K562 (cell line): ENCODE results near the gene SST. TPM values are rescaled to one million over a fixed set of nuclear protein-coding genes. Genes with fewer than 3 reads are reported as not detected.
A peak's percentile ranks its signal among the peaks of the same experiment; 100 is the strongest.

Experiments used
- CREB1 ChIP-seq, 2 experiments: sonication (generic) in 1 of 2; formaldehyde crosslinking in 1 of 2; IDR thresholded peaks; 2 replicates each; pipeline versions ENCODE4 v1.6.1 to v1.8.0; 2012 to 2022; ENCODE audit warnings: inconsistent platforms in 1 of 2, mild to moderate bottlenecking in 1 of 2, missing genetic modification reagents in 1 of 2, moderate library complexity in 1 of 2
- ETV5 ChIP-seq: sonication (generic); formaldehyde crosslinking; IDR thresholded peaks from 2 replicates; pipeline ENCODE4 v1.4.0; 2020; ENCODE audit warnings: low read depth, mild to moderate bottlenecking, missing genetic modification reagents
- GTF2A2 ChIP-seq: IDR thresholded peaks from 2 replicates; pipeline ENCODE4 v1.6.1; 2016; ENCODE audit warnings: mild to moderate bottlenecking, missing genetic modification characterization, missing compliant biosample characterization
- KAT8 ChIP-seq: fragments of 450-650 bp; IDR thresholded peaks from 2 replicates; pipeline ENCODE4 v1.6.1; 2016; ENCODE audit warnings: low read depth, mild to moderate bottlenecking
- MYNN ChIP-seq, 2 experiments: sonication (generic); formaldehyde crosslinking in 1 of 2; IDR thresholded peaks; 2 replicates each; pipeline versions ENCODE4 v1.5.0 to v1.6.1; 2016 to 2020; ENCODE audit warnings: antibody characterized with exemption in 1 of 2, missing genetic modification reagents in 1 of 2
- NR2C2 ChIP-seq, 2 experiments: fragments of 200-800 bp in 1 of 2; sonication (Bioruptor generic) in 1 of 2; sonication (generic) in 1 of 2; formaldehyde crosslinking in 1 of 2; IDR thresholded peaks; 2 replicates each; pipeline versions ENCODE4 v1.6.1 to v1.8.0; 2016 to 2022; ENCODE audit warnings: mild to moderate bottlenecking in 1 of 2, missing compliant biosample characterization in 1 of 2, missing genetic modification characterization in 1 of 2, missing genetic modification reagents in 1 of 2
- TCFL5 ChIP-seq: fragments of 250-450 bp; sonication (Bioruptor Pico); conservative IDR thresholded peaks from 2 replicates; pipeline ENCODE4 v1.6.1; 2021; ENCODE audit warnings: mild to moderate bottlenecking, moderate library complexity, matching md5 sums
- TOE1 ChIP-seq, 2 experiments: fragments of 450-650 bp in 1 of 2; sonication (generic) in 1 of 2; formaldehyde crosslinking in 1 of 2; IDR thresholded peaks; 2 replicates each; pipeline versions ENCODE4 v1.7.1 to v1.8.0; 2016 to 2022; ENCODE audit warnings: borderline replicate concordance in 2 of 2, mild to moderate bottlenecking in 2 of 2, antibody characterized with exemption in 1 of 2, inconsistent platforms in 1 of 2, low read depth in 1 of 2, missing genetic modification reagents in 1 of 2, moderate library complexity in 1 of 2
- polyA plus RNA-seq, 8 experiments: library from polyadenylated mRNA; depleted of rRNA in 4 of 8; stranded (reverse) in 5 of 8; unstranded in 3 of 8; fragments of >200 nt; fragmentation: Nextera tagmentation in 2 of 8; fragmentation: Illumina TruSeq in 1 of 8; extraction: Ambion mirVana in 2 of 8; extraction: Trizol in 1 of 8; gene quantifications; 2 replicates each; pipeline versions ENCODE4 v1.2.1 to v1.2.3, GENCODE V29; 2011 to 2014; ENCODE audit warnings: inconsistent platforms in 1 of 8, missing spikeins in 1 of 8
- total RNA-seq, 7 experiments: library from RNA; depleted of rRNA in 6 of 7; stranded (reverse); fragments of >200 nt in 6 of 7; fragmentation: Illumina TruSeq in 2 of 7; extraction: Trizol in 2 of 7; gene quantifications; 2 replicates each; pipeline versions ENCODE4 v1.2.1 to v1.2.3, GENCODE V29; 2011 to 2021; ENCODE audit warnings: low replicate concordance in 1 of 7
- TF ChIP-seq, protein P1 (sequence below), 2 experiments: fragments of 450-650 bp in 1 of 2; sonication (generic) in 1 of 2; formaldehyde crosslinking in 1 of 2; IDR thresholded peaks; 2 replicates each; pipeline versions ENCODE4 v1.7.1 to v1.9.0; 2016 to 2022; ENCODE audit warnings: inconsistent platforms in 1 of 2, mild to moderate bottlenecking in 1 of 2, missing genetic modification reagents in 1 of 2
- TF ChIP-seq, protein P2 (sequence below): fragments of 250-450 bp; sonication (Bioruptor Pico); IDR thresholded peaks from 2 replicates; pipeline ENCODE4 v1.8.0; 2021; ENCODE audit warnings: moderate library complexity, mild to moderate bottlenecking, inconsistent platforms
- TF ChIP-seq, protein P3 (sequence below): fragments of 450-650 bp; formaldehyde crosslinking; IDR thresholded peaks from 2 replicates; pipeline ENCODE4 v1.4.0; 2020; ENCODE audit warnings: mild to moderate bottlenecking, moderate library complexity

SST gene
- total and polyA plus RNA-seq, 9 of the 15 experiments (the other 6 are each of a cell fraction or from before 2014, with no cell fraction given) = not detected

DNA sequence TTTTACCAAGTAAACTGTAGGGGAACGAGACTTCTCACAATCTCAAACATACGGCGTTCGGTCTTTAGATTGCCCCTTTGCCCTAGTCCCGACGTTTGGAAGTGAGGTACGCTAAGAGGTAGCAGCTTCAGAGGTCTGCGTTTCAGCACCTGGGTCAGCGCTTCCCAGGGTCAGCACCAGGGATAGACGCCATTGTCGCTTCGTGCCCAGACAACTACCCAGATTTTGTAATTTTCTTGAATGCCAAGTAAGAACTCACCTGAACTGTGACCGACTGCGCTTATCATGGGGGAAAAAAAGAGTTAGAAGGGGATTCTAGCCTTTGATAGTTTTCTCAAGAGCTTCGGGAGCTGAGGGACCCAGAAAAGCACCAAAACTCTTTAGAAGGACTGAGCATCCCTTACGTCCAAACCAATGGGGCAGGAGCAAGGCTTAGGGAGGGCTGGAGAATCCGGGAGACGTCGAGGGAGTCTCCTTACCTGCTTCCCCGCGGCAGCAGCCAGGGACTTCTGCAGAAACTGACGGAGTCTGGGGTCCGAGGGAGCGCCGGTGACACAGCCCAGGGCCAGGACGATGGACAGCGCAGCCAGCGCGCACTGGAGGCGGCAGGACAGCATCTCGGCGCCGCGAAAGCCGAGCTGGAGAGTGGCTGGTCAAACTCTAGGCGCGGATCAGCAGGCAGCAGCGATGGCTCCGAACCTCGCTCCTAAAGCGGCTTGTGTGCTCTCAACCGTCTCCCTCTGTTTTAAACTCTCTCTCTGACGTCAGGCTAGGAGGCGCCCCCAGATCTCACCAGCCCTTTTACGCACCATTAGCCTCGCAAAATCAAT is at the start of gene SST (continued):
- TF ChIP-seq, protein P1, sequence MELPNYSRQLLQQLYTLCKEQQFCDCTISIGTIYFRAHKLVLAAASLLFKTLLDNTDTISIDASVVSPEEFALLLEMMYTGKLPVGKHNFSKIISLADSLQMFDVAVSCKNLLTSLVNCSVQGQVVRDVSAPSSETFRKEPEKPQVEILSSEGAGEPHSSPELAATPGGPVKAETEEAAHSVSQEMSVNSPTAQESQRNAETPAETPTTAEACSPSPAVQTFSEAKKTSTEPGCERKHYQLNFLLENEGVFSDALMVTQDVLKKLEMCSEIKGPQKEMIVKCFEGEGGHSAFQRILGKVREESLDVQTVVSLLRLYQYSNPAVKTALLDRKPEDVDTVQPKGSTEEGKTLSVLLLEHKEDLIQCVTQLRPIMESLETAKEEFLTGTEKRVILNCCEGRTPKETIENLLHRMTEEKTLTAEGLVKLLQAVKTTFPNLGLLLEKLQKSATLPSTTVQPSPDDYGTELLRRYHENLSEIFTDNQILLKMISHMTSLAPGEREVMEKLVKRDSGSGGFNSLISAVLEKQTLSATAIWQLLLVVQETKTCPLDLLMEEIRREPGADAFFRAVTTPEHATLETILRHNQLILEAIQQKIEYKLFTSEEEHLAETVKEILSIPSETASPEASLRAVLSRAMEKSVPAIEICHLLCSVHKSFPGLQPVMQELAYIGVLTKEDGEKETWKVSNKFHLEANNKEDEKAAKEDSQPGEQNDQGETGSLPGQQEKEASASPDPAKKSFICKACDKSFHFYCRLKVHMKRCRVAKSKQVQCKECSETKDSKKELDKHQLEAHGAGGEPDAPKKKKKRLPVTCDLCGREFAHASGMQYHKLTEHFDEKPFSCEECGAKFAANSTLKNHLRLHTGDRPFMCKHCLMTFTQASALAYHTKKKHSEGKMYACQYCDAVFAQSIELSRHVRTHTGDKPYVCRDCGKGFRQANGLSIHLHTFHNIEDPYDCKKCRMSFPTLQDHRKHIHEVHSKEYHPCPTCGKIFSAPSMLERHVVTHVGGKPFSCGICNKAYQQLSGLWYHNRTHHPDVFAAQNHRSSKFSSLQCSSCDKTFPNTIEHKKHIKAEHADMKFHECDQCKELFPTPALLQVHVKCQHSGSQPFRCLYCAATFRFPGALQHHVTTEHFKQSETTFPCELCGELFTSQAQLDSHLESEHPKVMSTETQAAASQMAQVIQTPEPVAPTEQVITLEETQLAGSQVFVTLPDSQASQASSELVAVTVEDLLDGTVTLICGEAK (IDR thresholded peaks at IDR 0.05) = peak; percentile 78
- TF ChIP-seq, protein P1 (CRISPR knock-in tag; IDR thresholded peaks at IDR 0.05) = no peak
- TF ChIP-seq KAT8 (no peak), ETV5 (0 out of 2 replicates have a peak, but pooled peaks have one; percentile 20), TOE1 (IDR thresholded peaks at IDR 0.05; ENCODE audit: borderline replicate concordance) (no peak), TOE1 (CRISPR knock-in tag; IDR thresholded peaks at IDR 0.05; ENCODE audit: borderline replicate concordance, low read depth) (no peak), NR2C2 (CRISPR knock-in tag; IDR thresholded peaks at IDR 0.05) (peak; percentile 63; the same call in 1 of the 2 replicates), NR2C2 (tag; IDR thresholded peaks at IDR 0.05) (no peak), MYNN (IDR thresholded peaks at IDR 0.05) (no peak), MYNN (CRISPR knock-in tag; IDR thresholded peaks at IDR 0.05) (peak; percentile 79; the same call in 1 of the 2 replicates), GTF2A2 (tag) (no peak), TCFL5 (CRISPR knock-in tag) (no peak), CREB1 (IDR thresholded peaks at IDR 0.05) (no peak), CREB1 (CRISPR knock-in tag; IDR thresholded peaks at IDR 0.05) (no peak)
- TF ChIP-seq, protein P2, sequence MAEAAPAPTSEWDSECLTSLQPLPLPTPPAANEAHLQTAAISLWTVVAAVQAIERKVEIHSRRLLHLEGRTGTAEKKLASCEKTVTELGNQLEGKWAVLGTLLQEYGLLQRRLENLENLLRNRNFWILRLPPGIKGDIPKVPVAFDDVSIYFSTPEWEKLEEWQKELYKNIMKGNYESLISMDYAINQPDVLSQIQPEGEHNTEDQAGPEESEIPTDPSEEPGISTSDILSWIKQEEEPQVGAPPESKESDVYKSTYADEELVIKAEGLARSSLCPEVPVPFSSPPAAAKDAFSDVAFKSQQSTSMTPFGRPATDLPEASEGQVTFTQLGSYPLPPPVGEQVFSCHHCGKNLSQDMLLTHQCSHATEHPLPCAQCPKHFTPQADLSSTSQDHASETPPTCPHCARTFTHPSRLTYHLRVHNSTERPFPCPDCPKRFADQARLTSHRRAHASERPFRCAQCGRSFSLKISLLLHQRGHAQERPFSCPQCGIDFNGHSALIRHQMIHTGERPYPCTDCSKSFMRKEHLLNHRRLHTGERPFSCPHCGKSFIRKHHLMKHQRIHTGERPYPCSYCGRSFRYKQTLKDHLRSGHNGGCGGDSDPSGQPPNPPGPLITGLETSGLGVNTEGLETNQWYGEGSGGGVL = no peak
- TF ChIP-seq, protein P3, sequence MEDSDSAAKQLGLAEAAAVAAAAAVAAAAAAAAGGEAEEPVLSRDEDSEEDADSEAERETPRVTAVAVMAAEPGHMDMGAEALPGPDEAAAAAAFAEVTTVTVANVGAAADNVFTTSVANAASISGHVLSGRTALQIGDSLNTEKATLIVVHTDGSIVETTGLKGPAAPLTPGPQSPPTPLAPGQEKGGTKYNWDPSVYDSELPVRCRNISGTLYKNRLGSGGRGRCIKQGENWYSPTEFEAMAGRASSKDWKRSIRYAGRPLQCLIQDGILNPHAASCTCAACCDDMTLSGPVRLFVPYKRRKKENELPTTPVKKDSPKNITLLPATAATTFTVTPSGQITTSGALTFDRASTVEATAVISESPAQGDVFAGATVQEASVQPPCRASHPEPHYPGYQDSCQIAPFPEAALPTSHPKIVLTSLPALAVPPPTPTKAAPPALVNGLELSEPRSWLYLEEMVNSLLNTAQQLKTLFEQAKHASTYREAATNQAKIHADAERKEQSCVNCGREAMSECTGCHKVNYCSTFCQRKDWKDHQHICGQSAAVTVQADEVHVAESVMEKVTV (CRISPR knock-in tag) = no peak
